ENCODE measurements around the gene MPHOSPH8. TPM values are rescaled to one million over a fixed set of nuclear protein-coding genes. Genes with fewer than 3 reads are reported as not detected.

The MPHOSPH8 gene
- total RNA-seq, 1 donor from 2014 or later, result 16.4 TPM

DNA sequence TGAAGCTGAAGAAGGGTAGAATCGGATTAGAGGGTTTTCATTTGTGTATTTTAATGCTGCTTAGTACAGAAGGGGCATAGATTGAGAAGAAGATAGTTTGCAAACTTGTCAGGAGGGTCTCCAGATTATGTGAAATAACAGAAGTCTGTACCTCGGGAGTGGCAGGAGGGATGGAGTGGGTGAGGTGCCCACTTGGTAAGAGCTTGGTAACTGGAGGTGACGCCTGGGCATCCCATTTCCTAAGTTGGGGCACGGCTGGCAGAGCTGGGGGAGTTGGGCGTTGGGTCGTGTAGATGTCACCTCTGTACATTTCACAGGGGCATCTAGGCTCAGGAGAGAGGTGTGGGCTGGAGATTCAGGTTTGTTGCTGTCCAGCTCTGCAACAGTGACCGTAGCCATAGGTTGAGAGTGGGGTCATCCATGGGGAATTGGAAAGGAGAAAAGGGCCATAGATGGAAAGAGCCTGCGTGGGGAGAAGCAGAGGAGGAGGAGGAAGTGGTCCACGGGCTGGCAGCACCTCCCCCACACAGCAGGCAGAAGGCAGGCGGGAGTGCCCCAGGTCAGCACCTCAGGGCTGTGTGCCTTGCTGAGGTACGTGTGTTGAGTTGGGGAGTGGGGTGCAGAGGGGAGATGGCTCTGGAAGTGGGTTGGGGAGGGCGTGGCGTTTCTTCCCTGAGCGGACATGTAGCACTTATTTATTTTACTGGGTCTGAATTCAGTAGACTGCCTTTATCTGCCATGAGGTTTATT, 31.2 kb downstream of the MPHOSPH8 start:
- H3K4me3 ChIP-seq (ENCODE audit: low read depth, low read length), result no peak overlapping the region
- no peak for DNase-seq (ENCODE audit: low read depth)
- TF ChIP-seq, protein P1, sequence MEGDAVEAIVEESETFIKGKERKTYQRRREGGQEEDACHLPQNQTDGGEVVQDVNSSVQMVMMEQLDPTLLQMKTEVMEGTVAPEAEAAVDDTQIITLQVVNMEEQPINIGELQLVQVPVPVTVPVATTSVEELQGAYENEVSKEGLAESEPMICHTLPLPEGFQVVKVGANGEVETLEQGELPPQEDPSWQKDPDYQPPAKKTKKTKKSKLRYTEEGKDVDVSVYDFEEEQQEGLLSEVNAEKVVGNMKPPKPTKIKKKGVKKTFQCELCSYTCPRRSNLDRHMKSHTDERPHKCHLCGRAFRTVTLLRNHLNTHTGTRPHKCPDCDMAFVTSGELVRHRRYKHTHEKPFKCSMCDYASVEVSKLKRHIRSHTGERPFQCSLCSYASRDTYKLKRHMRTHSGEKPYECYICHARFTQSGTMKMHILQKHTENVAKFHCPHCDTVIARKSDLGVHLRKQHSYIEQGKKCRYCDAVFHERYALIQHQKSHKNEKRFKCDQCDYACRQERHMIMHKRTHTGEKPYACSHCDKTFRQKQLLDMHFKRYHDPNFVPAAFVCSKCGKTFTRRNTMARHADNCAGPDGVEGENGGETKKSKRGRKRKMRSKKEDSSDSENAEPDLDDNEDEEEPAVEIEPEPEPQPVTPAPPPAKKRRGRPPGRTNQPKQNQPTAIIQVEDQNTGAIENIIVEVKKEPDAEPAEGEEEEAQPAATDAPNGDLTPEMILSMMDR (conservative IDR thresholded peaks at IDR 0.05; ENCODE audit: low read depth, low read length), result no peak

DNA sequence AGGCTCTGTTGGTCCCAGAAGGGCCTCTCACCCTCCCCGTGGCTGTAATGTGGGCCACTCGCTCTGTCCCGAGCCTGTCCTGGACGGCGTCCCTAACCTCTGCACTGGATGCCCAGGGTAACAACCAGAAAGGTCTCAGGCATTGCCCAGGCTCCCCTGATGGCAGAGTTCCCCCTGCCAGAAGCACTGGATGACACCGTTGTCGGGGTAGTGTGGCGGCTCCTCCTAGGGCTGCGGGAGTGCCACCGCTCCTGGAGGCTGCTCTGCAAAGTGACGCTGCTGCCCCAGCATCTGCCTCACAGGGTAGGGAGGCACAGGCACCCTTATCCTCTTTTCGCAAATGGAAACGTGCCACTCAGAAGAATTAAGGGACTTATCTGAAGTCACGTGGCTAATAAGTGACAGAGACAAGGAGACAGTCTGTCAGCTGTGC, 32.0 kb downstream of the MPHOSPH8 start:
- DNase-seq (ENCODE audit: low read depth), result no peak
- TF ChIP-seq, protein P1 (conservative IDR thresholded peaks at IDR 0.05; ENCODE audit: low read depth, low read length), result no peak
- H3K4me3 ChIP-seq (ENCODE audit: low read depth, low read length), result no peak overlapping the region

DNA sequence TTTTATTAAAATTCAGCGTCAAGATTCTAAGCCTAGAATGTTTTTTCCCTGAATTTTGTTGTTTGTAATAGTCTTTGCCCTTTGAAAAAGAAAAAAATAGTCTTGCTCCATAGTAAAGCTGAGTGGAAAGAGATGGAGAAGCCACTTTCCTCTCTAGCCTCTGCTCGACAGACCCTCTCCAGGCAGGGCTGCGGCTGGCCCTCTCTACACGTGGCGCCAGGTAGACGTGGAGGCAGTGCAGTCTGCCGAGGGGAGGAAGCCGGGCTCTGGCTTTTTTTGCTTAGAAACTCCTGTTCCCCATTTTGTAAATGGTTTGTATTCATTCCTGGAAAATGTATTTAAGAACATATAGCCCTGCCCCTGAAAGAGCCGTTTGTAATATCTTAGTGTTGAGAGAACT, 35.3 kb downstream of the MPHOSPH8 start:
- H3K4me3 ChIP-seq (ENCODE audit: low read depth, low read length), result no peak overlapping the region
- TF ChIP-seq, protein P1 (conservative IDR thresholded peaks at IDR 0.05; ENCODE audit: low read depth, low read length), result no peak
- no peak for DNase-seq (ENCODE audit: low read depth)

- DNase-seq (ENCODE audit: low read depth), result no peak
- no peak overlapping the region for H3K4me3 ChIP-seq (ENCODE audit: low read depth, low read length)
- TF ChIP-seq, protein P1 (conservative IDR thresholded peaks at IDR 0.05; ENCODE audit: low read depth, low read length), result no peak
Observed at GRCh38 chr13:19670147-19670546, 36.7 kb downstream of the MPHOSPH8 start.

DNA sequence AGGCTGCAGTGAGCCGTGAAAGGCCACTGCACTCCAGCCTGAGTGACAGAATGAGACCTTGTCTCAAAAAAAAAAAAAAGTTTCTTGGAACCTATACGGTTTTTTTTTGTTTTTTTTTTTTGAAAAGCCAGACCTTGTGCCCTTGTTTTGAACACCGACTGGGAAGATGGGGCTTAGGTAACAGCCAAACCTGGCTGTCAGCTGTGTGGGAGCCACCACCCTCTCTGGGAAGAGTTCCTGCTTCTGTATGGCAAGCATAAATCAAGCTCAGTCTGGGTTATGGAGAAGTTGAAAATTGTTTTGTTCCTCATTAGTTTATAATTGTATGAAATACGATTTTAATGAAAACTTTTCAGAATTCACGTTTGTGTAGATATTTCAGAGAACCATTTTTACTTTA, 39.5 kb downstream of the MPHOSPH8 start:
- H3K4me3 ChIP-seq (ENCODE audit: low read depth, low read length), result no peak overlapping the region
- DNase-seq (ENCODE audit: low read depth), result no peak
- TF ChIP-seq, protein P1 (conservative IDR thresholded peaks at IDR 0.05; ENCODE audit: low read depth, low read length), result no peak

- H3K4me3 ChIP-seq (ENCODE audit: low read depth, low read length), result no peak overlapping the region
- TF ChIP-seq, protein P1 (conservative IDR thresholded peaks at IDR 0.05; ENCODE audit: low read depth, low read length), result no peak
- no peak for DNase-seq (ENCODE audit: low read depth)
Observed at GRCh38 chr13:19673473-19674430, 40.3 kb downstream of the MPHOSPH8 start.

Data from epithelial cell of proximal tubule (primary cell).